Gastrocnemius medialis (tissue), 4 donors: ENCODE data around the gene RAB33B.

Source experiments
- CTCF ChIP-seq, 5 experiments: fragments of 450-650 bp in 3 of 5; fragments of 200-600 bp in 2 of 5; sonication (generic) in 2 of 5; IDR thresholded peaks in 4 of 5; conservative IDR thresholded peaks in 1 of 5; 1 replicate in 4 of 5; 2 replicates in 1 of 5; pipeline ENCODE4 v1.5.1; 2016 to 2019; ENCODE audit warnings: antibody characterized with exemption in 5 of 5, mild to moderate bottlenecking in 3 of 5, moderate library complexity in 3 of 5
- POLR2A ChIP-seq, 2 donors: fragments of 450-650 bp; IDR thresholded peaks; one replicate each; pipeline ENCODE4 v1.6.1; 2017; ENCODE audit warnings: antibody characterized with exemption in 2 of 2, mild to moderate bottlenecking in 2 of 2, moderate library complexity in 2 of 2

DNA sequence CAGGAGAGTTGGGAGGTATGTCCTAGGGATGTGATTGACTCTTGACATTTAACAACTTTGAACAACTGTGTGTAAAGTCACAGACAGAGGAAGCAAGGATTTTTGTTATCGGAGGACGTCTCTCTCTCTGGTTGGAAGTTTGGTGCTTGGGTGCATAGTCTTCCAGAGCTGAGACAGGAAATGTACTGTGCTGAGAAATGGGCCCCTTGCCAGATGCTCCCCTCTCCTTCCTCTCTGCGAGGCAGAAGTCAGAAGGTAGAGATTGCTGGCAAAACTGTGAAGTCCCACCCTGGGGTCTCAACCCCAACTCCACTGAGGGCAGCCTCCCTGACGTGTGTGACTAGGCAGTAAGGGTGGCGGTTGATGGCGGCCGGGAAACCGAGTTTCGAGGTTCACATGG is 52.9 kb downstream of the RAB33B start:
- TF ChIP-seq CTCF (IDR thresholded peaks at IDR 0.05 in 4 of 5, conservative IDR thresholded peaks at IDR 0.05 in 1 of 5) (no peak), POLR2A (IDR thresholded peaks at IDR 0.05) (no peak)
